ENCODE measurements around the gene RAB8B.

DNA sequence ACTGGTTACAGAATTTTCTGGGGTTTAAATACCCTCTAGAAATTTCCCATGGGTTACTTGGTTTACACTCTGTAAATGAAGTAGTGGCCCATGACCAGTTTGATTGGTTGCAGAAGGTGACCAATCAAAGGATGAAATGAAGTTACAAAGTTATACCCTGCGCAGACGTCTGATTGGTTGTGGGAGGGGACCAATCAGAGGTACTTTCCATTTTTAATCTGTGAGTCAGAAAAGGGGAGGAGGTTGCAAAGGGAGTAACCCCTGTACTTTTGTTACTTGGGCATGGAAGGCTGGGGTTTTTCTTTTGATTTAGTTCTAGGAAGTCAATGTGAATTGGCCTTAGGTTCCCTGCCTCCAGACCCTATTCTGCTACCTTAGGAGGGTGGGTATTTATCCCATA is 69.3 kb downstream of the RAB8B start:
- TF ChIP-seq, protein P1, sequence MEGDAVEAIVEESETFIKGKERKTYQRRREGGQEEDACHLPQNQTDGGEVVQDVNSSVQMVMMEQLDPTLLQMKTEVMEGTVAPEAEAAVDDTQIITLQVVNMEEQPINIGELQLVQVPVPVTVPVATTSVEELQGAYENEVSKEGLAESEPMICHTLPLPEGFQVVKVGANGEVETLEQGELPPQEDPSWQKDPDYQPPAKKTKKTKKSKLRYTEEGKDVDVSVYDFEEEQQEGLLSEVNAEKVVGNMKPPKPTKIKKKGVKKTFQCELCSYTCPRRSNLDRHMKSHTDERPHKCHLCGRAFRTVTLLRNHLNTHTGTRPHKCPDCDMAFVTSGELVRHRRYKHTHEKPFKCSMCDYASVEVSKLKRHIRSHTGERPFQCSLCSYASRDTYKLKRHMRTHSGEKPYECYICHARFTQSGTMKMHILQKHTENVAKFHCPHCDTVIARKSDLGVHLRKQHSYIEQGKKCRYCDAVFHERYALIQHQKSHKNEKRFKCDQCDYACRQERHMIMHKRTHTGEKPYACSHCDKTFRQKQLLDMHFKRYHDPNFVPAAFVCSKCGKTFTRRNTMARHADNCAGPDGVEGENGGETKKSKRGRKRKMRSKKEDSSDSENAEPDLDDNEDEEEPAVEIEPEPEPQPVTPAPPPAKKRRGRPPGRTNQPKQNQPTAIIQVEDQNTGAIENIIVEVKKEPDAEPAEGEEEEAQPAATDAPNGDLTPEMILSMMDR (IDR thresholded peaks at IDR 0.05; ENCODE audit: low read depth, low read length, missing input control): no peak
- TF ChIP-seq, protein P2, sequence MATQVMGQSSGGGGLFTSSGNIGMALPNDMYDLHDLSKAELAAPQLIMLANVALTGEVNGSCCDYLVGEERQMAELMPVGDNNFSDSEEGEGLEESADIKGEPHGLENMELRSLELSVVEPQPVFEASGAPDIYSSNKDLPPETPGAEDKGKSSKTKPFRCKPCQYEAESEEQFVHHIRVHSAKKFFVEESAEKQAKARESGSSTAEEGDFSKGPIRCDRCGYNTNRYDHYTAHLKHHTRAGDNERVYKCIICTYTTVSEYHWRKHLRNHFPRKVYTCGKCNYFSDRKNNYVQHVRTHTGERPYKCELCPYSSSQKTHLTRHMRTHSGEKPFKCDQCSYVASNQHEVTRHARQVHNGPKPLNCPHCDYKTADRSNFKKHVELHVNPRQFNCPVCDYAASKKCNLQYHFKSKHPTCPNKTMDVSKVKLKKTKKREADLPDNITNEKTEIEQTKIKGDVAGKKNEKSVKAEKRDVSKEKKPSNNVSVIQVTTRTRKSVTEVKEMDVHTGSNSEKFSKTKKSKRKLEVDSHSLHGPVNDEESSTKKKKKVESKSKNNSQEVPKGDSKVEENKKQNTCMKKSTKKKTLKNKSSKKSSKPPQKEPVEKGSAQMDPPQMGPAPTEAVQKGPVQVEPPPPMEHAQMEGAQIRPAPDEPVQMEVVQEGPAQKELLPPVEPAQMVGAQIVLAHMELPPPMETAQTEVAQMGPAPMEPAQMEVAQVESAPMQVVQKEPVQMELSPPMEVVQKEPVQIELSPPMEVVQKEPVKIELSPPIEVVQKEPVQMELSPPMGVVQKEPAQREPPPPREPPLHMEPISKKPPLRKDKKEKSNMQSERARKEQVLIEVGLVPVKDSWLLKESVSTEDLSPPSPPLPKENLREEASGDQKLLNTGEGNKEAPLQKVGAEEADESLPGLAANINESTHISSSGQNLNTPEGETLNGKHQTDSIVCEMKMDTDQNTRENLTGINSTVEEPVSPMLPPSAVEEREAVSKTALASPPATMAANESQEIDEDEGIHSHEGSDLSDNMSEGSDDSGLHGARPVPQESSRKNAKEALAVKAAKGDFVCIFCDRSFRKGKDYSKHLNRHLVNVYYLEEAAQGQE (IDR thresholded peaks at IDR 0.05): no peak
- TF ChIP-seq TAF1 (conservative IDR thresholded peaks at IDR 0.05): no peak
- no peak for TF ChIP-seq RAD21 (IDR thresholded peaks at IDR 0.05)
- no peak for TF ChIP-seq EGR1 (IDR thresholded peaks at IDR 0.05; ENCODE audit: low read depth in 2 of 2)
- no peak for TF ChIP-seq GABPA (IDR thresholded peaks at IDR 0.05 in 1 of 2, conservative IDR thresholded peaks at IDR 0.05 in 1 of 2)
